Stomach smooth muscle (tissue), 2 donors: Measurements from ENCODE around the gene RFNG.

Experiments
- H3K27ac ChIP-seq: one replicate; pipeline ENCODE4 v1.7.0; 2013; ENCODE audit warnings: mild to moderate bottlenecking, low read length, inconsistent platforms
- H3K27me3 ChIP-seq, 2 donors: one replicate each; pipeline ENCODE4 v1.7.0; 2013; ENCODE audit warnings: low read length in 2 of 2; ENCODE audit not compliant: insufficient read depth in 2 of 2, control insufficient read depth in 1 of 2
- H3K36me3 ChIP-seq, 2 donors: one replicate each; pipeline ENCODE4 v1.7.0; 2013; ENCODE audit warnings: low read length in 2 of 2; ENCODE audit not compliant: control insufficient read depth in 2 of 2, insufficient read depth in 2 of 2
- H3K4me1 ChIP-seq: one replicate; pipeline ENCODE4 v1.7.0; 2013; ENCODE audit warnings: low read length; ENCODE audit not compliant: control insufficient read depth, insufficient read depth
- H3K4me3 ChIP-seq, 2 donors: one replicate each; pipeline ENCODE4 v1.7.0; 2013; ENCODE audit warnings: low read length in 2 of 2
- H3K9ac ChIP-seq, 2 donors: one replicate each; pipeline ENCODE4 v1.7.0; 2013; ENCODE audit warnings: low read length in 2 of 2, mild to moderate bottlenecking in 1 of 2
- H3K9me3 ChIP-seq, 2 donors: one replicate each; pipeline ENCODE4 v1.7.0; 2013; ENCODE audit warnings: low read length in 2 of 2; ENCODE audit not compliant: control insufficient read depth in 2 of 2
- donor health status: healthy.
- donor health status: Pancreatic carcinoma.

RFNG gene

GRCh38 chr17:82000803-82001570 lies 50.6 kb downstream of the RFNG start:
- Histone ChIP-seq H3K4me1 (peaks cover 20% of the 10 kb centered on the region), H3K4me3 (no peak overlapping the region), H3K36me3 (peaks cover 0 to 3% of the 10 kb centered on the region in 2 donors), H3K27me3 (no peaks in the 10 kb centered on the region), H3K9me3 (no peaks in the 10 kb centered on the region), H3K27ac (no peak overlapping the region), H3K9ac (no peak overlapping the region)

DNA sequence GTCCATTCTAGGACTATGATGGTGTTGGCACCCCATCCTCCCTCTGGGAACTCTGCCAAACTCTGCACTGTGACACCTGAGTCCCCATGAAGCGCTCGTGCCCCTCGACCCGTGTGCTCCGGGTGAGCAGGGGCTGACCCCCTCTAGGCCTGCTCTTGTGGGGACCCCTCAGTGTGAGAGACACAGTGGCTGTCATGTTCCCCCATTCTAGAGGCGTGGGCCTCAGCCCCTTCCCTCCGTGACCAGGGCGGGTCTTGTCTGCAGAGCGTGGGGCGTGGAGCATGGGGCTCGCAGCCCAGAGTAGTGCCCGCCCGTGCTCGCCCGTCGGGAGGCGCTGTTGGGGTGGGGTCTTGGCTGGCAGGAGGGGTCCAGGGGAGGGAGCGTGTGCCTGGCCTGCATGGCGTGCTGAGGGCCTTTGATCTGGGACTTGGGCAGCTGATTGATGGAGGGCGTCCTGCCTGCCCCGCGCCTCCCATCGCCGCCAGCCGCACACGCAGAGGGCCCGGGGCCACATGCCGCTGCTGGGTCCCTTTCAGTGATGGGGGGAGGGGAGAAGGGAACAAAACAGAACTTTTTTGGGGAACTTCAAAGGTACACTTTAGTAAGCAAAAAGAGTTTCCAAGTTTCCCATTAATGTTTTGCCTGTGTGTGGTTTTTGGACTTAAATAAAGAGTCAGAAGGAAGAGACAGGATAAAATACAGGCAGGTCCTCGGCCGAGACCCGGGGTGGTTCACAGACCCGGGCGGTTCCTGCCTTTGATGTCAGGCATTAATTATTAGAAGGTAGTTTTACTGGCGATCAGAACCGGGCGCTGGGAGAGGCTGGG lies 51.4 kb downstream of the RFNG start:
- peaks cover 0 to 3% of the 10 kb centered on the region in 2 donors for H3K36me3 ChIP-seq
- no peaks in the 10 kb centered on the region for H3K9me3 ChIP-seq
- peaks cover 14% of the 10 kb centered on the region for H3K4me1 ChIP-seq
- H3K27me3 ChIP-seq = no peaks in the 10 kb centered on the region
- no peak overlapping the region for H3K27ac ChIP-seq
- H3K4me3 ChIP-seq = no peak overlapping the region
- no peak overlapping the region for H3K9ac ChIP-seq

DNA sequence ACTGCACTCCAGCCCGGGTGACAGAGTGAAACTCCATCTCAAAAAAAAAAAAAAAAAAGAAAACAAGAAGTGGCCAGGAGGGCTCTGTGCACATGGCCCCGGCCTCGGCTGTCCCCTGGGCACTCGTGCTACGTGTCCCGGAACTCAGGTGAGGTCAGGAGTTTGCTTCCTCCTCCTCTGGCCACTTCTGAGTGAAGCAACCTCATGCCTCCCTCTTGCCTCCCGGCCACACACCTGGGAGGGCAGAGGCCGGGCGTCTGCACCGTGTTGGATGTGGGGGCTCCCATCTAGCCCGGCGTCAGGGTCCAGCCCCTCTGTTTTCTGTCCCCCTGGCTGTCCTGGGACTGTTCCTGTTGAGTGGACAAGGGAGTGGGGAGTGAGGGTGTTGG lies 52.0 kb downstream of the RFNG start:
- H3K9me3 ChIP-seq = no peaks in the 10 kb centered on the region
- H3K36me3 ChIP-seq = peaks cover 0 to 3% of the 10 kb centered on the region in 2 donors
- no peak overlapping the region for H3K4me3 ChIP-seq
- H3K4me1 ChIP-seq = peaks cover 14% of the 10 kb centered on the region
- H3K27me3 ChIP-seq = no peaks in the 10 kb centered on the region
- H3K9ac ChIP-seq = no peak overlapping the region
- H3K27ac ChIP-seq = no peak overlapping the region

DNA sequence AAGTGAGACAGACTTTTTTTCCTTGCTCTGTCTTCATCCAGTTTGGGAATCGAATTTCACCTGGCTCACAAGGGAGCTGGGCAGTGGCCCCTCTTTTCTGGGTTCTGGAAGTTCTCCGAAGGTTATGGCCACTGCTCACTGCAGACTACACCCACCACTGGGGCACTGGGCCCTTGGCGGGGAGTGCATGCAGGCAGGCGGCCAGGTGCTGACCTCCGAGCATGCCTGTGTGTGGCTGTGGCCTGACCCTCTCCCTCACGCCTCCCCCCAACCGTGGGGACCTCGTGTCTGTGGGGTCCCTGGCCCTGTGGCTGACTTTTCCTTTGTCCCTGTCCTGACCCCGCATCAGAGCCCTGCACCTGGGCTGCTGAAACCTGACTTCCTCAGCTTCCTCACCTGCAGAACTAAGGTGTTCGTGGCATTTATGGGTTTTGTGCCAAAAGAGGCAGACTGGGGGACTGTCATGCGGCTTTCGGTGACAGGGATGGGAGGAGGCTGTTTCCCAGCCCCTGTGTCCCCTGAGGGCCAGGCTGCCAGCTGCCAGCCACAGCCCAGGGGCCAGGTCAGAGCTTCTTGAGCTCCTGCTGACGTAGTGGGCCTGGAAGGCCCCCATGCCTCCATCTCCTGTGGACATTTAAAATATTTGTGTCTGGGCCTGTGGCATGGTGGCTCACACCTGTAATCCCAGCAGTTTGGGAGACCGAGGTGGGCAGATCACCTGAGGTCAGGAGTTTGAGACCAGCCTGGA lies 52.7 kb downstream of the RFNG start:
- Histone ChIP-seq H3K4me3 (no peak overlapping the region), H3K4me1 (peaks cover 7% of the 10 kb centered on the region), H3K27me3 (no peaks in the 10 kb centered on the region), H3K9me3 (no peaks in the 10 kb centered on the region), H3K9ac (no peak overlapping the region), H3K27ac (no peak overlapping the region), H3K36me3 (peaks cover 0 to 3% of the 10 kb centered on the region in 2 donors)

DNA sequence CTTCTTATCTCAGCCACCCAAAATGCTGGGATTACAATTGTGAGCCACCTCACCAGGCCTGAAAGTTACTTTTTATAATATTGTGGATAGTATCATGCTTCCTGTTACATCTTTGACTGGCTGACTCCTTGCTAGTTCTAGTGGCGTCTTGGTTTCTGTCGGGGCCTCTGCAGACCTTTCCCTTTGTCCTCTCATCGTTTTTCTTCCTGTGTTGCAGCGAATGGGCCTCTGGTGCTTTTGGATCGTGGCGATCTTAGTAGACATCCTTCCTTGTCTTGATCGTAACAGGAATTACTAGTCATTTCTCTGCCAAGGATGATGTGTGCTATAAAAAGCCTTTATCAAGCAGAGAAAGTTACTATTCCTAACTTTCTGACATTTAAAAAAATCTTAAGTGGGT lies 53.4 kb downstream of the RFNG start:
- Histone ChIP-seq H3K4me1 (peaks cover 3% of the 10 kb centered on the region), H3K9me3 (no peaks in the 10 kb centered on the region), H3K4me3 (no peak overlapping the region), H3K36me3 (peaks cover 0 to 5% of the 10 kb centered on the region in 2 donors), H3K9ac (no peak overlapping the region), H3K27ac (no peak overlapping the region), H3K27me3 (no peaks in the 10 kb centered on the region)
